ENCODE measurements around the gene SCNN1G. TPM values are rescaled to one million over a fixed set of nuclear protein-coding genes. Genes with fewer than 3 reads are reported as not detected.

Gene SCNN1G
- total and polyA plus RNA-seq, 2 donors (not counting 3 experiments of a cell fraction or from before 2014, with no cell fraction given) = not detected

- Histone ChIP-seq H3K9ac (replicated peaks; ENCODE audit: extremely low read depth, insufficient read depth, low read length) (no peak overlapping the region), H3K4me3 (replicated peaks in 1 of 3; ENCODE audit: insufficient read depth in 1 of 3, low read depth in 1 of 3, low read length in 3 of 3) (no peak overlapping the region), H3K36me3 (ENCODE audit: control insufficient read depth in 2 of 2, extremely low read depth in 1 of 2, insufficient read depth in 2 of 2, low read length in 2 of 2) (no peaks in the 10 kb centered on the region), H3K27ac (ENCODE audit: insufficient read depth, low read depth, low read length) (no peak overlapping the region), H3K79me2 (ENCODE audit: control insufficient read depth, insufficient read depth, low read length) (no peaks in the 10 kb centered on the region), H3K4me1 (ENCODE audit: control insufficient read depth, extremely low read depth, insufficient read depth, low read length) (no peaks in the 10 kb centered on the region), H3K4me2 (ENCODE audit: insufficient read depth, low read length) (no peak overlapping the region), H3K27me3 (ENCODE audit: control insufficient read depth in 2 of 2, insufficient read depth in 2 of 2, low read length in 2 of 2) (peaks cover 5 to 6% of the 10 kb centered on the region in 2 experiments), H3K9me3 (replicated peaks; ENCODE audit: control insufficient read depth, insufficient read depth, low read length) (no peaks in the 10 kb centered on the region), H2AFZ (ENCODE audit: low read depth, low read length) (no peak overlapping the region), H4K20me1 (replicated peaks; ENCODE audit: control insufficient read depth, extremely low read depth, insufficient read depth, low read length) (no peaks in the 10 kb centered on the region), H3K9me1 (replicated peaks; ENCODE audit: control insufficient read depth, extremely low read depth, insufficient read depth, low read length) (no peaks in the 10 kb centered on the region)
- TF ChIP-seq, protein P1, sequence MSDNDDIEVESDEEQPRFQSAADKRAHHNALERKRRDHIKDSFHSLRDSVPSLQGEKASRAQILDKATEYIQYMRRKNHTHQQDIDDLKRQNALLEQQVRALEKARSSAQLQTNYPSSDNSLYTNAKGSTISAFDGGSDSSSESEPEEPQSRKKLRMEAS (IDR thresholded peaks at IDR 0.05; ENCODE audit: insufficient read depth, insufficient read length) = no peak
- no peak for TF ChIP-seq MYC (IDR thresholded peaks at IDR 0.05; ENCODE audit: low read depth, low read length)
- TF ChIP-seq, protein P2, sequence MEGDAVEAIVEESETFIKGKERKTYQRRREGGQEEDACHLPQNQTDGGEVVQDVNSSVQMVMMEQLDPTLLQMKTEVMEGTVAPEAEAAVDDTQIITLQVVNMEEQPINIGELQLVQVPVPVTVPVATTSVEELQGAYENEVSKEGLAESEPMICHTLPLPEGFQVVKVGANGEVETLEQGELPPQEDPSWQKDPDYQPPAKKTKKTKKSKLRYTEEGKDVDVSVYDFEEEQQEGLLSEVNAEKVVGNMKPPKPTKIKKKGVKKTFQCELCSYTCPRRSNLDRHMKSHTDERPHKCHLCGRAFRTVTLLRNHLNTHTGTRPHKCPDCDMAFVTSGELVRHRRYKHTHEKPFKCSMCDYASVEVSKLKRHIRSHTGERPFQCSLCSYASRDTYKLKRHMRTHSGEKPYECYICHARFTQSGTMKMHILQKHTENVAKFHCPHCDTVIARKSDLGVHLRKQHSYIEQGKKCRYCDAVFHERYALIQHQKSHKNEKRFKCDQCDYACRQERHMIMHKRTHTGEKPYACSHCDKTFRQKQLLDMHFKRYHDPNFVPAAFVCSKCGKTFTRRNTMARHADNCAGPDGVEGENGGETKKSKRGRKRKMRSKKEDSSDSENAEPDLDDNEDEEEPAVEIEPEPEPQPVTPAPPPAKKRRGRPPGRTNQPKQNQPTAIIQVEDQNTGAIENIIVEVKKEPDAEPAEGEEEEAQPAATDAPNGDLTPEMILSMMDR (IDR thresholded peaks at IDR 0.05; ENCODE audit: extremely low read depth in 1 of 2, insufficient read depth in 1 of 2, low read depth in 1 of 2, low read length in 2 of 2) = no peak
- no peak for TF ChIP-seq POLR2AphosphoS5 (IDR thresholded peaks at IDR 0.05; ENCODE audit: insufficient read depth, low read depth, low read length)
- TF ChIP-seq GATA2 (IDR thresholded peaks at IDR 0.05; ENCODE audit: insufficient read depth, insufficient read length, low read depth, low read length) = no peak
- no peak for TF ChIP-seq POLR2A (IDR thresholded peaks at IDR 0.05; ENCODE audit: low read depth, low read length)
- TF ChIP-seq EZH2 (IDR thresholded peaks at IDR 0.05; ENCODE audit: borderline replicate concordance, low read depth, low read length, severe bottlenecking) = no peak
- no peak for TF ChIP-seq JUN (IDR thresholded peaks at IDR 0.05; ENCODE audit: borderline replicate concordance, insufficient read depth, insufficient read length, low read depth)
- no peak for TF ChIP-seq FOS (IDR thresholded peaks at IDR 0.05; ENCODE audit: borderline replicate concordance, insufficient read depth, low read length)
- dilution Hi-C loops (cut with MboI; ENCODE audit: extremely low pct_ligation_motif_present, low sequenced_read_pairs) (no loop called here), intact Hi-C loops (cut with micrococcal nuclease) (no loop called here)
- POLR2A ChIA-PET = no interaction called here
- FAIRE-seq = no peak
- no peak for DNase-seq (ENCODE audit: low read depth, low spot score)
- BruUV-seq (replicated peaks) = no TSS peak
- CTCF ChIA-PET = no interaction called here
These were observed 18.6 kb upstream of the SCNN1G start for GRCh38 chr16:23163921-23164320.
